Fibroblast of upper back skin (primary cell): ENCODE data around the gene GPANK1.

ENCODE experiments used
- DNase-seq: peaks from one replicate; pipeline ENCODE4 v3.0.0-alpha.2; 2013

GPANK1 gene

GRCh38 chr6:31636698-31637596, 27.9 kb downstream of the GPANK1 start:
- DNase-seq, result no peak

- DNase-seq, result no peak
Observed at GRCh38 chr6:31634969-31635575, 29.7 kb downstream of the GPANK1 start.

- DNase-seq, result no peak
Observed at GRCh38 chr6:31634131-31634530, 30.7 kb downstream of the GPANK1 start.

- no peak for DNase-seq
Observed at GRCh38 chr6:31633447-31633846, 31.4 kb downstream of the GPANK1 start.

GRCh38 chr6:31632279-31632946, 32.4 kb downstream of the GPANK1 start:
- no peak for DNase-seq

- DNase-seq, result no peak
Observed at GRCh38 chr6:31631681-31632278, 33.0 kb downstream of the GPANK1 start.

GRCh38 chr6:31631209-31631608, 33.6 kb downstream of the GPANK1 start:
- DNase-seq, result no peak

- DNase-seq, result no peak
Observed at GRCh38 chr6:31630177-31630934, 34.4 kb downstream of the GPANK1 start.

- DNase-seq, result no peak
Observed at GRCh38 chr6:31629014-31629413, 35.8 kb downstream of the GPANK1 start.

GRCh38 chr6:31627690-31628287, 37.0 kb downstream of the GPANK1 start:
- no peak for DNase-seq

GRCh38 chr6:31626952-31627351, 37.8 kb downstream of the GPANK1 start:
- no peak for DNase-seq

GRCh38 chr6:31624070-31624469, 40.7 kb downstream of the GPANK1 start:
- DNase-seq, result no peak

- no peak for DNase-seq
Observed at GRCh38 chr6:31622684-31623091, 42.1 kb downstream of the GPANK1 start.

- peak; percentile 38 for DNase-seq
Observed at GRCh38 chr6:31621991-31622390, 42.8 kb downstream of the GPANK1 start.

GRCh38 chr6:31621320-31621939, 43.4 kb downstream of the GPANK1 start:
- DNase-seq, result no peak

GRCh38 chr6:31620586-31621319, 44.0 kb downstream of the GPANK1 start, which contains the start of gene PRRC2A:
TSS of gene PRRC2A (plus strand) at chr6:31620715. CDS start at chr6:31622790, 2,075 bp downstream.
- DNase-seq, result peak; percentile 72

GRCh38 chr6:31619805-31620585, 44.8 kb downstream of the GPANK1 start:
- peak; percentile 100 for DNase-seq

- DNase-seq, result no peak
Observed at GRCh38 chr6:31617010-31617409, 47.8 kb downstream of the GPANK1 start.

- DNase-seq, result no peak
Observed at GRCh38 chr6:31615748-31616147, 49.0 kb downstream of the GPANK1 start.
